ENCODE data around the gene ABCC6. TPM values are rescaled to one million over a fixed set of nuclear protein-coding genes. Genes with fewer than 3 reads are reported as not detected.

Gene ABCC6
- total and polyA plus RNA-seq, 10 of the 15 experiments (the other 5 are each of a cell fraction or from before 2014, with no cell fraction given): 0.05 to 0.13 (median 0.06) TPM; not detected in 5

- ChIA-PET POLR2A (no interaction called here), RAD21 (ENCODE audit: unreplicated experiment) (no interaction called here), CTCF (no interaction called here), SMC1A (ENCODE audit: uncharacterized antibody, unreplicated experiment) (interaction anchor here (0.7 kb wide), 1 partner anchor 28 kb away, joined by 3 read pairs; no protein-coding TSS in a partner anchor)
- no peak overlapping the region for H3K4me3 ChIP-seq
- FAIRE-seq (no peak), ATAC-seq (no peak), DNase-seq (ENCODE audit: low read depth, low spot score) (no peak)
- H3K27me3 ChIP-seq (replicated peaks in 1 of 2; ENCODE audit: control insufficient read depth in 2 of 2, insufficient read depth in 2 of 2, low read length in 1 of 2): no peaks in the 10 kb centered on the region; a peak in 1 of 4 replicates
- no peaks in the 10 kb centered on the region for H3K4me1 ChIP-seq (ENCODE audit: control insufficient read depth, insufficient read depth, low read length)
- no peaks in the 10 kb centered on the region for H3K79me2 ChIP-seq (ENCODE audit: control insufficient read depth, insufficient read depth, low read length)
- no peaks in the 10 kb centered on the region for H3K36me3 ChIP-seq (ENCODE audit: control insufficient read depth in 2 of 2, insufficient read depth in 2 of 2, low read length in 1 of 2)
- H4K20me1 ChIP-seq (ENCODE audit: control insufficient read depth, insufficient read depth): no peaks in the 10 kb centered on the region
- H3K9me3 ChIP-seq (replicated peaks; ENCODE audit: control insufficient read depth, insufficient read depth, low read length): no peaks in the 10 kb centered on the region
- intact Hi-C loops (cut with micrococcal nuclease; ENCODE audit: unreplicated experiment) (loop anchor here (10.0 kb wide), 1 partner anchor 427 kb away; no protein-coding TSS in a partner anchor), in situ Hi-C loops (cut with MboI) (no loop called here)
- no peak overlapping the region for H3K9ac ChIP-seq (ENCODE audit: control insufficient read depth, insufficient read depth, low read length)
- TF ChIP-seq TCF3 (IDR thresholded peaks at IDR 0.05; ENCODE audit: borderline replicate concordance, insufficient read depth, low read depth, low read length): no peak
- TF ChIP-seq NFYB (IDR thresholded peaks at IDR 0.05; ENCODE audit: insufficient read depth, low read depth, low read length): no peak
- TF ChIP-seq EP300 (IDR thresholded peaks at IDR 0.05; ENCODE audit: borderline replicate concordance in 1 of 2, control insufficient read depth in 1 of 2, low read depth in 2 of 2, low read length in 2 of 2): no peak
- TF ChIP-seq ZBTB4 (CRISPR knock-in tag; IDR thresholded peaks at IDR 0.05): no peak
- no peak for TF ChIP-seq ZNF207 (IDR thresholded peaks at IDR 0.05; ENCODE audit: borderline replicate concordance)
- TF ChIP-seq NKRF (conservative IDR thresholded peaks at IDR 0.05): no peak
- no peak for TF ChIP-seq IKZF2 (IDR thresholded peaks at IDR 0.05)
- TF ChIP-seq SPI1 (IDR thresholded peaks at IDR 0.05; ENCODE audit: borderline replicate concordance, insufficient read depth, low read depth, low read length): no peak
- TF ChIP-seq HDAC2 (IDR thresholded peaks at IDR 0.05): no peak
- no peak for TF ChIP-seq MTA2 (IDR thresholded peaks at IDR 0.05; ENCODE audit: low read depth)
- TF ChIP-seq IRF4 (IDR thresholded peaks at IDR 0.05; ENCODE audit: low read depth, low read length): no peak
- TF ChIP-seq ZBTB40 (IDR thresholded peaks at IDR 0.05; ENCODE audit: borderline replicate concordance): no peak
- TF ChIP-seq LARP7 (IDR thresholded peaks at IDR 0.05): no peak
- no peak overlapping the region for H3K27ac ChIP-seq (ENCODE audit: control insufficient read depth, insufficient read depth)
- no TSS peak for BruUV-seq (replicated peaks)
- WGBS (ENCODE audit: insufficient coverage, insufficient replicate concordance, low lambda C conversion rate, missing lambda C conversion rate): 35% methylated on average over 7 of the region's 8 CpGs
- H3K4me2 ChIP-seq (ENCODE audit: control insufficient read depth, insufficient read depth): no peak overlapping the region
- no peak overlapping the region for H2AFZ ChIP-seq (ENCODE audit: control insufficient read depth, low read depth, low read length)
Measured at GRCh38 chr16:16191493-16192167, 31.7 kb downstream of the ABCC6 start.

All from GM12878 (cell line).